DOHH2 (cell line): Measurements from ENCODE around the gene ASIC5.

Experiments
- H3F3A ChIP-seq: fragments of 200-600 bp; sonication (generic), shearing (Covaris generic); 2 replicates; pipeline ENCODE4 v1.6.0; 2016; ENCODE audit warnings: antibody characterized with exemption, mild to moderate bottlenecking; ENCODE audit not compliant: control insufficient read depth, insufficient read depth
- H3K27ac ChIP-seq: fragments of 200-600 bp; sonication (generic); 2 replicates; pipeline ENCODE4 v1.5.1; 2014; ENCODE audit warnings: low read depth, mild to moderate bottlenecking, low read length, moderate library complexity
- H3K27me3 ChIP-seq: fragments of 200-600 bp; sonication (generic); 2 replicates; pipeline ENCODE4 v1.6.1; 2014; ENCODE audit warnings: mild to moderate bottlenecking, low read length, mixed read lengths; ENCODE audit not compliant: control insufficient read depth
- H3K36me3 ChIP-seq: fragments of 200-600 bp; sonication (generic); 2 replicates; pipeline ENCODE4 v1.6.1; 2014; ENCODE audit warnings: mild to moderate bottlenecking, low read length, moderate library complexity, mixed read lengths; ENCODE audit not compliant: control insufficient read depth
- H3K4me1 ChIP-seq: fragments of 200-600 bp; sonication (generic); 2 replicates; pipeline ENCODE4 v1.6.1; 2014; ENCODE audit warnings: mild to moderate bottlenecking, low read length, mixed read lengths; ENCODE audit not compliant: control insufficient read depth
- H3K4me2 ChIP-seq: fragments of 200-600 bp; sonication (generic); 2 replicates; pipeline ENCODE4 v1.6.0; 2014; ENCODE audit warnings: mild to moderate bottlenecking, low read length, moderate library complexity
- H3K4me3 ChIP-seq: fragments of 200-600 bp; sonication (generic); 2 replicates; pipeline ENCODE4 v1.5.1; 2014; ENCODE audit warnings: mild to moderate bottlenecking, low read length, mixed read lengths
- H3K79me2 ChIP-seq: fragments of 200-600 bp; sonication (generic); 2 replicates; pipeline ENCODE4 v1.6.1; 2014; ENCODE audit warnings: mild to moderate bottlenecking, low read length, mixed read lengths; ENCODE audit not compliant: control insufficient read depth
- H3K9me2 ChIP-seq: fragments of 200-600 bp; sonication (generic); replicated peaks from 2 replicates; pipeline ENCODE4 v1.6.1; 2014; ENCODE audit warnings: mild to moderate bottlenecking, low read length, mixed read lengths; ENCODE audit not compliant: control insufficient read depth
- H3K9me3 ChIP-seq: fragments of 200-600 bp; sonication (generic); 2 replicates; pipeline ENCODE4 v1.6.1; 2014; ENCODE audit warnings: antibody characterized with exemption, low read length, mixed read lengths; ENCODE audit not compliant: control insufficient read depth, insufficient read depth
- H4K20me1 ChIP-seq: fragments of 200-600 bp; sonication (generic); 2 replicates; pipeline ENCODE4 v1.6.0; 2014; ENCODE audit warnings: low read depth, mild to moderate bottlenecking, antibody characterized with exemption, low read length, moderate library complexity; ENCODE audit not compliant: control insufficient read depth, insufficient read depth
- EZH2phosphoT487 ChIP-seq: fragments of 200-600 bp; sonication (generic); IDR thresholded peaks from 2 replicates; pipeline ENCODE4 v1.6.1; 2017; ENCODE audit warnings: borderline replicate concordance, mild to moderate bottlenecking, antibody characterized with exemption, low read length, moderate library complexity, mixed read lengths
- TF ChIP-seq, protein P1 (sequence below): fragments of 200-600 bp; sonication (generic); IDR thresholded peaks from one replicate; pipeline ENCODE4 v1.5.1; 2014; ENCODE audit warnings: antibody characterized with exemption, mild to moderate bottlenecking, low read depth, low read length; ENCODE audit not compliant: poor library complexity, severe bottlenecking

Gene ASIC5

DNA sequence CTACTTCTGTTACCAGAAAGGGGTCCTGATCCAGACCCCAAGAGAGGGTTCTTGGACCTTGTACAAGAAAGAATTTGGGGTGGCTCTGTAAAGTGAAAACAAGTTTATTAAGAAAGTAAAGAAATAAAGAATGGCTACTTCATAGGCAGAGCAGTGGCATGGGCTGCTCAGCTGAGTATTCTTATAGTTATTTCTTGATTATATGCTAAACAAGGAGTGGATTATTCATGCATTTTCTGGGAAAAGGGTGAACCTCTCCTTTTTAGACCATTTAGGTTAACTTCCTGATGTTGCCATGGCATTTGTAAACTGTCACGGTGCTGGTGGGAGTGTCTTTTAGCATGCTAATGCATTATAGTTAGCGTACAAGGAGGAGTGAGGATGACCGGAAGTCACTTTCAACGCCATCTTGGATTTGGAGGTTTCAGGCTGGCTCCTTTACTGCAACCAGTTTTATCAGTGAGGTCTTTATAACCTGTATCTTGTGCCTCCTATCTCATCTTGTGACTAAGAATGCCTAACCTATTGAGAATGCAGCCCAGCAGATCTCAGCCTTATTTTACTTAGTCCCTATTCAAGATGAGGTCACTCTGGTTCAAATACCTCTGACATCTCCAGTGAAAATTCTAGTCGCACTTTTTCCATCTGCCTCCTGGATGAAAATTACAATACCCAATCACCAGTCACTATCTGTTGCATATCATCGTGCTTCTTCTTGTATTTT is 21.9 kb upstream of the ASIC5 start:
- no peak overlapping the region for H3K4me2 ChIP-seq
- H3K9me2 ChIP-seq = no peaks in the 10 kb centered on the region
- TF ChIP-seq, protein P1, sequence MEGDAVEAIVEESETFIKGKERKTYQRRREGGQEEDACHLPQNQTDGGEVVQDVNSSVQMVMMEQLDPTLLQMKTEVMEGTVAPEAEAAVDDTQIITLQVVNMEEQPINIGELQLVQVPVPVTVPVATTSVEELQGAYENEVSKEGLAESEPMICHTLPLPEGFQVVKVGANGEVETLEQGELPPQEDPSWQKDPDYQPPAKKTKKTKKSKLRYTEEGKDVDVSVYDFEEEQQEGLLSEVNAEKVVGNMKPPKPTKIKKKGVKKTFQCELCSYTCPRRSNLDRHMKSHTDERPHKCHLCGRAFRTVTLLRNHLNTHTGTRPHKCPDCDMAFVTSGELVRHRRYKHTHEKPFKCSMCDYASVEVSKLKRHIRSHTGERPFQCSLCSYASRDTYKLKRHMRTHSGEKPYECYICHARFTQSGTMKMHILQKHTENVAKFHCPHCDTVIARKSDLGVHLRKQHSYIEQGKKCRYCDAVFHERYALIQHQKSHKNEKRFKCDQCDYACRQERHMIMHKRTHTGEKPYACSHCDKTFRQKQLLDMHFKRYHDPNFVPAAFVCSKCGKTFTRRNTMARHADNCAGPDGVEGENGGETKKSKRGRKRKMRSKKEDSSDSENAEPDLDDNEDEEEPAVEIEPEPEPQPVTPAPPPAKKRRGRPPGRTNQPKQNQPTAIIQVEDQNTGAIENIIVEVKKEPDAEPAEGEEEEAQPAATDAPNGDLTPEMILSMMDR = no peak
- no peak for TF ChIP-seq EZH2phosphoT487
- no peaks in the 10 kb centered on the region for H3K36me3 ChIP-seq
- H3K4me3 ChIP-seq = no peak overlapping the region
- no peaks in the 10 kb centered on the region for H3F3A ChIP-seq
- H3K9me3 ChIP-seq = no peaks in the 10 kb centered on the region
- no peaks in the 10 kb centered on the region for H3K79me2 ChIP-seq
- no peaks in the 10 kb centered on the region for H3K4me1 ChIP-seq
- H3K27ac ChIP-seq = no peak overlapping the region
- H4K20me1 ChIP-seq = no peaks in the 10 kb centered on the region
- no peaks in the 10 kb centered on the region for H3K27me3 ChIP-seq

DNA sequence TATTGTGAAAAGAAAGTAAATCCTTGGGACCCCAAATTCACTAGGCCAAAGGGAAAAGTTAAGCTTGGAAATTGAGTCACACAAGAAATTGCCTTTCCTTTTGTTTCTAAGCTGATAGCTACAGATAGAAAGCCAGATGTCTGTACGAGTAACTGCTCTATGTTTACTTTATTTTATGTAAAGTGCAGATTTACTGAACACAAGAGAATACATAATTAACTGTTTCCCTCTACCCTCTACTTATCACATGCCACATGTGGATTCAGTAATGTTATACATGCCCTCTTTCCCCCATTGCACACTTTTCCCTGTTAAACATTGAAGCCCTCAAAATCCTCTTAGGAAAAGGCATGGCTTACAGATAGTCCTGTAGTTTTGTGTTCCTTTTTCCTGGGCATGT is 21.0 kb upstream of the ASIC5 start:
- Histone ChIP-seq H3F3A (no peaks in the 10 kb centered on the region), H3K4me3 (no peak overlapping the region), H3K79me2 (no peaks in the 10 kb centered on the region), H3K9me2 (no peaks in the 10 kb centered on the region), H3K27me3 (no peaks in the 10 kb centered on the region), H3K36me3 (no peaks in the 10 kb centered on the region), H3K9me3 (no peaks in the 10 kb centered on the region), H3K4me2 (no peak overlapping the region), H3K27ac (no peak overlapping the region), H4K20me1 (no peaks in the 10 kb centered on the region), H3K4me1 (no peaks in the 10 kb centered on the region)
- TF ChIP-seq, protein P1 = no peak
- TF ChIP-seq EZH2phosphoT487 = no peak

DNA sequence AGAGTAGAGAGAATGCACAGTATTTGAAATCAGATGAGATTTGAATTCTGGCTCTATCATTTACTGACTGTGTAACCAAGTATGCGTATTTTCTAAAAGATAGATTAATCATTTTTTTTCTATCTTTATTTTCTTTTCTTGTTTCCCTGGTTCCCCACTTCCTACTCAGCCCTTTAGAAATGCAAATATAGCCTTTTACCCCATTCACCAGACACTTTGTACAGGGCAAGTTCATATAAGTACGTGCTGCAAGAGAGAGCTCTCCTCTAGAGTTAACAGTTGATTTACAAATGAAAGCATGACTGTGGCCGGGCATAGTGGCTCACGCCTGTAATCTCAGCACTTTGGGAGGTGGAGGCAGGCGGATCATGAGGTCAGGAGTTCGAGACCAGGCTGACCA is 19.6 kb upstream of the ASIC5 start:
- Histone ChIP-seq H4K20me1 (no peaks in the 10 kb centered on the region), H3K79me2 (no peaks in the 10 kb centered on the region), H3K27me3 (no peaks in the 10 kb centered on the region), H3K4me3 (no peak overlapping the region), H3K27ac (no peak overlapping the region), H3F3A (no peaks in the 10 kb centered on the region), H3K4me2 (no peak overlapping the region), H3K9me2 (no peaks in the 10 kb centered on the region), H3K4me1 (no peaks in the 10 kb centered on the region), H3K36me3 (no peaks in the 10 kb centered on the region), H3K9me3 (no peaks in the 10 kb centered on the region)
- TF ChIP-seq EZH2phosphoT487 = no peak
- TF ChIP-seq, protein P1 = no peak
